Mesendoderm (in vitro differentiated cells): ENCODE results near the gene IMMP2L.
"Not testable (repeated sequence)": the region's sequence is repeated elsewhere in the genome, so short reads cannot be mapped to it uniquely, and the experiment has no call there.

Experiments
- DNase-seq: peaks from one replicate; pipeline ENCODE4 v3.0.0; 2013
- H2AK5ac ChIP-seq: 2 replicates; pipeline ENCODE4 v1.6.1; 2013; ENCODE audit warnings: low read length, inconsistent platforms
- H2BK120ac ChIP-seq: 2 replicates; pipeline ENCODE4 v1.6.1; 2013; ENCODE audit warnings: low read depth, mild to moderate bottlenecking, low read length, moderate library complexity, mixed read lengths
- H2BK15ac ChIP-seq: replicated peaks from 2 replicates; pipeline ENCODE4 v1.6.1; 2013; ENCODE audit warnings: low read depth, mild to moderate bottlenecking, moderate library complexity
- H2BK5ac ChIP-seq: 2 replicates; pipeline ENCODE4 v1.6.1; 2013; ENCODE audit warnings: low read length, inconsistent platforms
- H3K18ac ChIP-seq: 2 replicates; pipeline ENCODE4 v1.6.1; 2013; ENCODE audit warnings: mild to moderate bottlenecking, low read length, mixed read lengths
- H3K23ac ChIP-seq: one replicate; pipeline ENCODE4 v1.6.1; 2013; ENCODE audit warnings: low read length
- H3K27ac ChIP-seq: 2 replicates; pipeline ENCODE4 v1.5.1; 2013; ENCODE audit warnings: low read depth, mild to moderate bottlenecking, inconsistent platforms, low read length, moderate library complexity
- H3K27me3 ChIP-seq: 2 replicates; pipeline ENCODE4 v1.6.1; 2013; ENCODE audit warnings: low read length, control low read depth, mild to moderate bottlenecking, inconsistent platforms; ENCODE audit not compliant: insufficient read depth, poor library complexity
- H3K36me3 ChIP-seq: 2 replicates; pipeline ENCODE4 v1.6.1; 2013; ENCODE audit warnings: low read length, inconsistent platforms; ENCODE audit not compliant: control insufficient read depth, insufficient read depth
- H3K4ac ChIP-seq: one replicate; pipeline ENCODE4 v1.6.1; 2013; ENCODE audit warnings: low read depth, mild to moderate bottlenecking, low read length, moderate library complexity
- H3K4me1 ChIP-seq: 2 replicates; pipeline ENCODE4 v1.6.1; 2013; ENCODE audit warnings: low read depth, low read length, inconsistent platforms; ENCODE audit not compliant: control insufficient read depth
- H3K4me2 ChIP-seq: 2 replicates; pipeline ENCODE4 v1.6.1; 2013; ENCODE audit warnings: low read length
- H3K4me3 ChIP-seq: 2 replicates; pipeline ENCODE4 v1.5.1; 2013; ENCODE audit warnings: mild to moderate bottlenecking, low read length
- H3K56ac ChIP-seq: one replicate; pipeline ENCODE4 v1.6.1; 2013; ENCODE audit warnings: low read length
- H3K79me1 ChIP-seq: 2 replicates; pipeline ENCODE4 v1.6.1; 2013; ENCODE audit warnings: low read length, inconsistent platforms
- H3K79me2 ChIP-seq: 2 replicates; pipeline ENCODE4 v1.6.1; 2013; ENCODE audit warnings: mild to moderate bottlenecking, low read length; ENCODE audit not compliant: control insufficient read depth, insufficient read depth
- H3K9ac ChIP-seq: 2 replicates; pipeline ENCODE4 v1.6.1; 2013; ENCODE audit warnings: low read length, inconsistent platforms
- H4K5ac ChIP-seq: one replicate; pipeline ENCODE4 v1.6.1; 2013; ENCODE audit warnings: low read length
- H4K8ac ChIP-seq: one replicate; pipeline ENCODE4 v1.6.1; 2013; ENCODE audit warnings: low read depth, mild to moderate bottlenecking, control low read depth, low read length, moderate library complexity
- WGBS: extraction: QIAGEN DNeasy Blood & Tissue Kit; methylation state at CpG from one replicate; pipeline ENCODE4 v1.1.7; 2013; ENCODE audit warnings: low lambda C conversion rate, missing lambda C conversion rate; ENCODE audit not compliant: insufficient coverage; ENCODE audit errors: extremely low coverage; 5-methylcytosine and 5-hydroxymethylcytosine counted together

IMMP2L gene

DNA sequence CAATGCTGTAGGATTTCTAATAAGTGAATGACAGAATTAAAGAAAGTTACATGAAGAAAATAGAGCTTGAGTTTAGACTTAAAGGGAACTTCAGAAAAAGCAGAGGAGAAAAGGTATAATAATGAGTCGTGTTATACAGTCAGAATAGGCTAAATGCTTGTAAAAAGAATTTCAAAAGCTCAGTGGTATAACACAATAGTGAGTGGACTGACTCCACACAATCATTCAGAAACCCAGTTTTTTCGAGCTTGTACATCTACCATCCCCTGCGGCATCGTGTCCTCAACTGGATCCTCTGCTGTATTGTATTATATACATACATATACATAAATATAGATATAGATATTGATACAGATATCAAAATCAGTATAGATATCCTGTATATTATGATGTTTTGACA is 52.2 kb downstream of the IMMP2L start:
- Histone ChIP-seq H3K18ac (no peak overlapping the region), H3K56ac (no peak overlapping the region), H3K23ac (no peak overlapping the region), H3K4ac (no peak overlapping the region), H2BK120ac (no peak overlapping the region), H3K79me1 (no peaks in the 10 kb centered on the region), H4K8ac (no peak overlapping the region), H3K4me1 (no peaks in the 10 kb centered on the region), H3K9ac (no peak overlapping the region), H4K5ac (no peak overlapping the region), H2AK5ac (no peak overlapping the region), H3K4me2 (no peak overlapping the region), H3K27ac (no peak overlapping the region), H2BK15ac (no peak overlapping the region), H3K36me3 (no peaks in the 10 kb centered on the region), H3K27me3 (no peaks in the 10 kb centered on the region), H3K4me3 (no peak overlapping the region), H2BK5ac (no peak overlapping the region), H3K79me2 (no peaks in the 10 kb centered on the region)
- WGBS = no CpG with 5 or more reads among the region's 4 CpGs
- no peak for DNase-seq

DNA sequence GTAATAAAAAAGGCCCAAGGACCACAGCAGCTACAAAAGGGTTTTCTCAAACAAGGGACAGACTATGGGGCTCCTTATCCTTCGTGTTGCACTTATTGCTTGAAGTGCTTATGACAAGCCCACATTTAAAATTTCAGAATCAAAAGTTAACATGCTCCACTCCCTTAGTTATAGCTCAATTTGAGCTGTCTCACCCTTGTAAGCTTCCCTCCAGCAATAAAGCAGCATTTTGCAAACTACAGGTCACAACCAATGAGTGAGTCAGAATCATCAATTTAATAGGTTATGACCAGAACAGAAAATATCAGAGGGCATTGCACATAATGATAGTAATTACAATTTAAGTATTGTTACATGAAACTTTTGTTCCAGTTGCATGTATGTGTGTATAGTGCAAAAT is 53.0 kb downstream of the IMMP2L start:
- H3K18ac ChIP-seq = no peak overlapping the region
- no peak overlapping the region for H2AK5ac ChIP-seq
- H3K9ac ChIP-seq = no peak overlapping the region
- no peaks in the 10 kb centered on the region for H3K27me3 ChIP-seq
- H2BK120ac ChIP-seq = no peak overlapping the region
- no peak overlapping the region for H3K27ac ChIP-seq
- no peak overlapping the region for H3K4ac ChIP-seq
- no peak overlapping the region for H3K56ac ChIP-seq
- no peak overlapping the region for H4K5ac ChIP-seq
- no peak overlapping the region for H3K23ac ChIP-seq
- no peak overlapping the region for H3K4me3 ChIP-seq
- WGBS = no CpG with 5 or more reads among the region's 1 CpG
- no peaks in the 10 kb centered on the region for H3K4me1 ChIP-seq
- H3K79me1 ChIP-seq = no peaks in the 10 kb centered on the region
- H3K4me2 ChIP-seq = no peak overlapping the region
- H3K36me3 ChIP-seq = no peaks in the 10 kb centered on the region
- no peak overlapping the region for H2BK5ac ChIP-seq
- no peak overlapping the region for H2BK15ac ChIP-seq
- H4K8ac ChIP-seq = no peak overlapping the region
- DNase-seq = no peak
- no peaks in the 10 kb centered on the region for H3K79me2 ChIP-seq

DNA sequence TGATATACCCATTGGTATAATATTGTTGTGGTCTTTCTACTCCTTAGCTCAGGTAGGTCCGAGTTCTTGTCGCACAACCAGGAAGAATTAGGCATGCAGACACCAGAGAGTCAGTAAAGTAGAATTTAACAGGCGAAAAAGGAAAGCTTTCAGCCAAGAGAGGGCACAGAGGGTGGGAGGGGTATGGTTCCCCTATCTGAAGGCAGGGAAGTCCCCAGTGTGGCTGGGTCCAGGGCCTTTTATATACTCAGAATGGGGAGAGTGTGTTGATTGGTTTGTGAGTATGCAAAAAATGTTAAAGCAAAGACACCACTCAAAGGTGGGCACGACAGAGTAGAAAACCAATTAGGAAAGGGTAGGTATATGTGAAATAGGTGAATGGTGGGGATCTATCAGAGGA is 53.9 kb downstream of the IMMP2L start:
- Histone ChIP-seq H3K4me1 (no peaks in the 10 kb centered on the region), H3K4ac (no peak overlapping the region), H3K79me2 (no peaks in the 10 kb centered on the region), H4K8ac (no peak overlapping the region), H4K5ac (no peak overlapping the region), H3K18ac (no peak overlapping the region), H2AK5ac (no peak overlapping the region), H2BK5ac (no peak overlapping the region), H3K9ac (no peak overlapping the region), H3K4me2 (no peak overlapping the region), H3K36me3 (no peaks in the 10 kb centered on the region), H2BK15ac (no peak overlapping the region), H3K4me3 (no peak overlapping the region), H3K27ac (no peak overlapping the region), H2BK120ac (no peak overlapping the region), H3K23ac (no peak overlapping the region), H3K79me1 (no peaks in the 10 kb centered on the region), H3K27me3 (no peaks in the 10 kb centered on the region), H3K56ac (no peak overlapping the region)
- no peak for DNase-seq
- WGBS = no CpG with 5 or more reads among the region's 4 CpGs

DNA sequence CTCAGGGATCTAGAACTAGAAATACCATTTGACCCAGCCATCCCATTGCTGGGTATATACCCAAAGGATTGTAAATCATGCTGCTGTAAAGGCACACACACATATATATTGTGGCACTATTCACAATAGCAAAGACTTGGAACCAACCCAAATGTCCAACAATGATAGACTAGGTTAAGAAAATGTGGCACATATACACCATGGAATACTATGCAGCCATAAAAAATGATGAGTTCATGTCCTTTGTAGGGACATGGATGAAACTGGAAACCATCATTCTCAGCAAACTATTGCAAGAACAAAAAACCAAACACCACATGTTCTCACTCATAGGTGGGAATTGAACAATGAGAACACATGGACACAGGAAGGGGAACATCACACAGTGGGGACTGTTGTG is 56.9 kb downstream of the IMMP2L start:
- H3K4me1 ChIP-seq, H4K5ac ChIP-seq, H3K4ac ChIP-seq, H3K27me3 ChIP-seq, H3K18ac ChIP-seq, H3K79me2 ChIP-seq, H4K8ac ChIP-seq, H3K56ac ChIP-seq, H2BK5ac ChIP-seq, H3K9ac ChIP-seq, H3K4me2 ChIP-seq, H3K36me3 ChIP-seq, DNase-seq, H3K23ac ChIP-seq, H3K27ac ChIP-seq, H2AK5ac ChIP-seq, H2BK120ac ChIP-seq, H2BK15ac ChIP-seq, H3K4me3 ChIP-seq, H3K79me1 ChIP-seq: not testable (repeated sequence)

DNA sequence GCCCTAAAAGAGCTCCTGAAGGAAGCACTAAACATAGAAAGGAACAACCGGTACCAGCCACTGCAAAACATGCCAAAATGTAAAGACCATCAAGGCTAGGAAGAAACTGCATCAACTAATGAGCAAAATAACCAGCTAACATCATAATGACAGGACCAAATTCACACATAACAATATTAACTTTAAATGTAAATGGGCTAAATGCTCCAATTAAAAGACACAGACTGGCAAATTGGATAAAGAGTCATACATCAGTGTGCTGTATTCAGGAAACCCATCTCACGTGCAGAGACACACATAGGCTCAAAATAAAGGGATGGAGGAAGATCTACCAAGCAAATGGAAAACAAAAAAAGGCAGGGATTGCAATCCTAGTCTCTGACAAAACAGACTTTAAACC is 60.5 kb downstream of the IMMP2L start:
- not testable (repeated sequence) for DNase-seq, H3K36me3 ChIP-seq, H3K27ac ChIP-seq, H3K4me2 ChIP-seq, H3K79me2 ChIP-seq, H3K27me3 ChIP-seq, H4K8ac ChIP-seq, H3K56ac ChIP-seq, H3K4me3 ChIP-seq, H3K18ac ChIP-seq, H3K9ac ChIP-seq, H3K79me1 ChIP-seq, H2BK15ac ChIP-seq, H4K5ac ChIP-seq, H3K23ac ChIP-seq, H3K4me1 ChIP-seq, H3K4ac ChIP-seq, H2BK5ac ChIP-seq, H2AK5ac ChIP-seq, H2BK120ac ChIP-seq
- no CpG with 5 or more reads among the region's 2 CpGs for whole genome bisulfite sequencing

DNA sequence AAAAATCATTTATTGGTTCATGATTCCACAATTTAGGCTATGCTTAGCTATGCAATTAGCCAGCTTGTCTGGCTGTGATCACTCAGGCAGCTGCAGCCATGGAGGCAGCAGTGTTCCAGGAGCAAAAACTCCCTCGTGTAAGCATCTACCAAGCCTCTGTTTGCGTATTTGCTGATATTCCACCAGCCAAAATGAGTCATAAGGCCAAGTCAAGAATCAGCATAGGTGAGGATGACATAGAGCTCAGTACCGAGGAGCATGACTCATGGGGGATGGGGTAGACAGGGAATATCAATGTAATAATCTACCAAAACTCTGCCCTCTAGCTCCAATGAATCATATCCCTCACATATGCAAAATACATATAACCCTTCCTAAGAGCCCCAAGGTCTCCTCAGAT is 63.3 kb downstream of the IMMP2L start:
- Histone ChIP-seq H2BK120ac (no peak overlapping the region), H3K79me1 (no peaks in the 10 kb centered on the region), H4K8ac (no peak overlapping the region), H3K4me2 (no peak overlapping the region), H2AK5ac (no peak overlapping the region), H3K79me2 (no peaks in the 10 kb centered on the region), H2BK15ac (no peak overlapping the region), H3K23ac (no peak overlapping the region), H3K56ac (no peak overlapping the region), H3K27ac (no peak overlapping the region), H3K4me3 (no peak overlapping the region), H3K18ac (no peak overlapping the region), H3K9ac (no peak overlapping the region), H3K4me1 (no peaks in the 10 kb centered on the region), H2BK5ac (no peak overlapping the region), H4K5ac (no peak overlapping the region), H3K4ac (no peak overlapping the region), H3K36me3 (no peaks in the 10 kb centered on the region), H3K27me3 (no peaks in the 10 kb centered on the region)
- DNase-seq = no peak
- no CpG with 5 or more reads among the region's 3 CpGs for WGBS
